ENCODE results near the gene GGA3.
"Not testable (repeated sequence)": the region's sequence is repeated elsewhere in the genome, so short reads cannot be mapped to it uniquely, and the experiment has no call there.

GRCh38 chr17:75292810-75293448 is 31.5 kb upstream of the GGA3 start:
- TF ChIP-seq CTCF, POLR2A (IDR thresholded peaks at IDR 0.05): not testable (repeated sequence)
